Left renal cortex interstitium (tissue), 4 donors: ENCODE results near the gene VPS13D. TPM values are rescaled to one million over a fixed set of nuclear protein-coding genes. Genes with fewer than 3 reads are reported as not detected.
"Not testable (repeated sequence)": the region's sequence is repeated elsewhere in the genome, so short reads cannot be mapped to it uniquely, and the experiment has no call there.

Experiments used
- DNase-seq, 4 donors: peaks; one replicate each; pipeline ENCODE4 v3.0.0-alpha.2; 2013; ENCODE audit warnings: low read depth in 4 of 4, low spot score in 2 of 4, missing footprints in 1 of 4
- polyA plus RNA-seq, 4 donors: library from polyadenylated mRNA; unstranded; fragments of 120-200 nt; gene quantifications; one replicate each; pipeline ENCODE4 v1.2.1, GENCODE V29; 2013; ENCODE audit not compliant: insufficient read length in 4 of 4

The VPS13D gene
- polyA plus RNA-seq, 4 donors: 21.8 to 32.3 (median 27.6) TPM

GRCh38 chr1:12529640-12530174 lies 299.9 kb downstream of the VPS13D start:
- no peak for DNase-seq

GRCh38 chr1:12530462-12531178 lies 300.8 kb downstream of the VPS13D start:
- no peak for DNase-seq

GRCh38 chr1:12531179-12531499 lies 301.3 kb downstream of the VPS13D start:
- no peak for DNase-seq

GRCh38 chr1:12532405-12533315 lies 302.8 kb downstream of the VPS13D start:
- no peak for DNase-seq

- DNase-seq: no peak
Observed at GRCh38 chr1:12536023-12536639, 306.3 kb downstream of the VPS13D start.

GRCh38 chr1:12537294-12537693 lies 307.5 kb downstream of the VPS13D start:
- no peak for DNase-seq

GRCh38 chr1:12537906-12538461 lies 308.2 kb downstream of the VPS13D start:
- DNase-seq: no peak

- not testable (repeated sequence) for DNase-seq
Observed at GRCh38 chr1:12538536-12538935, 308.7 kb downstream of the VPS13D start.

GRCh38 chr1:12539320-12539704 lies 309.5 kb downstream of the VPS13D start:
- DNase-seq: no peak

GRCh38 chr1:12539705-12540579 lies 310.1 kb downstream of the VPS13D start:
- DNase-seq: peak in 2 of 4 donors; percentile 68 to 75

- no peak for DNase-seq
Observed at GRCh38 chr1:12540580-12541273, 310.9 kb downstream of the VPS13D start.

- DNase-seq: no peak
Observed at GRCh38 chr1:12541274-12542137, 311.7 kb downstream of the VPS13D start.

GRCh38 chr1:12542138-12542465 lies 312.3 kb downstream of the VPS13D start:
- no peak for DNase-seq

- DNase-seq: no peak
Observed at GRCh38 chr1:12542616-12543592, 313.1 kb downstream of the VPS13D start.

- no peak for DNase-seq
Observed at GRCh38 chr1:12543740-12544154, 313.9 kb downstream of the VPS13D start.

GRCh38 chr1:12544357-12544756 lies 314.5 kb downstream of the VPS13D start:
- no peak for DNase-seq

GRCh38 chr1:12544992-12545391 lies 315.2 kb downstream of the VPS13D start:
- no peak for DNase-seq
